Spleen (tissue), 7 donors: ENCODE measurements around the gene PLXNB1.

Experiments
- POLR2A ChIP-seq, 3 donors: fragments of 450-650 bp; IDR thresholded peaks; one replicate each; pipeline ENCODE4 v1.5.1; 2017; ENCODE audit warnings: antibody characterized with exemption in 3 of 3, mild to moderate bottlenecking in 1 of 3
- TF ChIP-seq, protein P1 (sequence below), 11 experiments: fragments of 200-600 bp in 7 of 11; fragments of 450-650 bp in 4 of 11; sonication (generic) in 4 of 11; IDR thresholded peaks in 8 of 11; conservative IDR thresholded peaks in 3 of 11; 1 replicate in 7 of 11; 2 replicates in 4 of 11; pipeline versions ENCODE4 v1.4.0 to v1.8.0; 2016 to 2021; ENCODE audit warnings: antibody characterized with exemption in 11 of 11, inconsistent platforms in 4 of 11, mild to moderate bottlenecking in 1 of 11
- donor health status: DM: no; HTN: no; CAD: no; lungs with moderate emphysema.
- donor health status: DM: no; HTN: no; CAD: no.
- donor health status: DM: no; HTN: no; CAD: no.

DNA sequence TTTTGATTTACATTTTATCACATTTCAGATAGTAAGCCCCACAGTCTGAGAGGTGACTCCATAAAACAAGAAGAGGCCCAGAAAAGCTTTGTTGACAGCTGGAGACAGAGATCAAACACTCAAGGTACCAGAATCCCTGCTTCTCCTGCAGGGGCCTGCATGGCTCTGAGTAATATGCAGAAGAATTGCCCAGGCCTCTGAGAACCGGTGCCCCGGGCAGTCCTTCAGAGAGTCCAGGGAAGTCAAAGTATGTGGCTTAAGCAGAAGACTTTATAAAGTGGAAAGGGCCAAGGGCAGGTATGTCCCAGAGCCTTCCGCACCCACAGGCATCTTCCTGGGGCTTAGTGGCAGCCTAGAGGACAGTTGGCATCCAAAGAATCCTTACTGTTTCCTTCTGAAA is 29.4 kb upstream of the PLXNB1 start:
- TF ChIP-seq, protein P1, sequence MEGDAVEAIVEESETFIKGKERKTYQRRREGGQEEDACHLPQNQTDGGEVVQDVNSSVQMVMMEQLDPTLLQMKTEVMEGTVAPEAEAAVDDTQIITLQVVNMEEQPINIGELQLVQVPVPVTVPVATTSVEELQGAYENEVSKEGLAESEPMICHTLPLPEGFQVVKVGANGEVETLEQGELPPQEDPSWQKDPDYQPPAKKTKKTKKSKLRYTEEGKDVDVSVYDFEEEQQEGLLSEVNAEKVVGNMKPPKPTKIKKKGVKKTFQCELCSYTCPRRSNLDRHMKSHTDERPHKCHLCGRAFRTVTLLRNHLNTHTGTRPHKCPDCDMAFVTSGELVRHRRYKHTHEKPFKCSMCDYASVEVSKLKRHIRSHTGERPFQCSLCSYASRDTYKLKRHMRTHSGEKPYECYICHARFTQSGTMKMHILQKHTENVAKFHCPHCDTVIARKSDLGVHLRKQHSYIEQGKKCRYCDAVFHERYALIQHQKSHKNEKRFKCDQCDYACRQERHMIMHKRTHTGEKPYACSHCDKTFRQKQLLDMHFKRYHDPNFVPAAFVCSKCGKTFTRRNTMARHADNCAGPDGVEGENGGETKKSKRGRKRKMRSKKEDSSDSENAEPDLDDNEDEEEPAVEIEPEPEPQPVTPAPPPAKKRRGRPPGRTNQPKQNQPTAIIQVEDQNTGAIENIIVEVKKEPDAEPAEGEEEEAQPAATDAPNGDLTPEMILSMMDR (IDR thresholded peaks at IDR 0.05 in 8 of 11, conservative IDR thresholded peaks at IDR 0.05 in 3 of 11) = no peak
- no peak for TF ChIP-seq POLR2A (IDR thresholded peaks at IDR 0.05)
